ENCODE data around the gene STYX.

DNA sequence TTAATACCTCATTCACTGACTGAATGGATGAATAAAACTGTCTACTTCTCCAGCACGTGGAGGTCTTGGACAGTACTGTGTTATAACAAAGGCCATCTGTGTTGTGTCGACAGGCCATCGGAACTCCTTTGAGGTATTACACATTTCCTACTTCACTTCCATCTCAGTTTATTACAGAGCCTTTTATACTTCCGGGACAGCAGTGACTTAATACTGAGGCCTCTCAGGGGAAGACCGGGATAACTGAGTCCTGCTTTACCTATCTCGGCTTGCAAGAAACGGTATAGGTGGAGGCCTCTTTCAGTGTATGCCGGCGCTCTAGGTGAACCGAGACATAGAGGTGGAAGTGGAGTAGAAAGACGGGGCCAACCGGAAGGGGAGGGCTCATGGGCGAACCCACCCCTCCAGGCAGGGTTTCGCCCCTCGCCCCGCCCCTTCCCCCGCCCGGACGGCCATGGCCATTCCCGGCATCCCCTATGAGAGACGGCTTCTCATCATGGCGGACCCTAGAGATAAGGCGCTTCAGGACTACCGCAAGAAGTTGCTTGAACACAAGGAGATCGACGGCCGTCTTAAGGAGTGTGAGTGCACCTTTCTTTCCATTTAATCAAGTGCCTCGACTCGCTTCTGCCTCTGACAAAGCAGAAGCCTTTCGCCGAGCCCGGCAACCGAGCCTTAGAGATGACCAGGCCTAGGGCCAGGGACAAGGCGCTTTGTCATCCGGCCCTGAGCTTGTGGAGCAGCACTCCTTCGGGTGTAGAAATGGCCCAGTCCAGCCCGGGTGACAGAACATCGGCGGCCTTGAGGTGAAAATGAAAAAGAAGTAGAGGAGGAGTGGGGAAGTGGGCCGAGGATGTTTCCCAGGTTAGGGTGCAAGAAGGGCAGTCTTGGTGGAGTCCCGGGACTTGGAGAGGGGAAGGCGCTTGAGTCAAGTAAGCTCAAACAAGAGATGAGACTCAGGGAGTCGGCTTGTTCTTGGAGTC is 23.0 kb upstream of the STYX start, which contains the start of gene PSMC6:
- TF ChIP-seq POLR2A (IDR thresholded peaks at IDR 0.05; ENCODE audit: low read length) = peak; percentile 92
- no peak for TF ChIP-seq GATA1 (IDR thresholded peaks at IDR 0.05; ENCODE audit: low read depth, low read length)
